Smooth muscle cell (in vitro differentiated cells): ENCODE data around the gene ALDH1B1. TPM values are rescaled to one million over a fixed set of nuclear protein-coding genes. Genes with fewer than 3 reads are reported as not detected.

Experiments used
- DNase-seq: peaks from one replicate; lab custom pipeline; 2025; ENCODE audit not compliant: unreplicated experiment; lab: John Stamatoyannopoulos, UW
- H2AFZ ChIP-seq: fragments of 200-600 bp; sonication (generic); 2 replicates; pipeline ENCODE4 v1.6.0; 2016; ENCODE audit warnings: antibody characterized with exemption, low read depth, mild to moderate bottlenecking
- H3F3A ChIP-seq: fragments of 200-600 bp; sonication (generic); 2 replicates; pipeline ENCODE4 v1.6.0; 2017; ENCODE audit warnings: antibody characterized with exemption, low read depth
- H3K27ac ChIP-seq: fragments of 200-600 bp; sonication (generic); 2 replicates; pipeline ENCODE4 v1.5.1; 2016; ENCODE audit warnings: low read depth, mild to moderate bottlenecking
- H3K27me3 ChIP-seq: fragments of 200-600 bp; sonication (generic); 2 replicates; pipeline ENCODE4 v1.6.1; 2016; ENCODE audit warnings: low read depth, mild to moderate bottlenecking
- H3K36me3 ChIP-seq: fragments of 200-600 bp; sonication (generic); 2 replicates; pipeline ENCODE4 v1.5.1; 2016; ENCODE audit warnings: low read depth
- H3K4me1 ChIP-seq: fragments of 200-600 bp; sonication (generic); 2 replicates; pipeline ENCODE4 v1.5.1; 2016; ENCODE audit warnings: low read depth
- H3K4me2 ChIP-seq: fragments of 200-600 bp; sonication (generic); 2 replicates; pipeline ENCODE4 v1.6.0; 2016; ENCODE audit warnings: mild to moderate bottlenecking
- H3K4me3 ChIP-seq: fragments of 200-600 bp; sonication (generic); 2 replicates; pipeline ENCODE4 v1.5.1; 2016; ENCODE audit warnings: mild to moderate bottlenecking
- H3K79me2 ChIP-seq: fragments of 200-600 bp; sonication (generic); 2 replicates; pipeline ENCODE4 v1.6.0; 2016; ENCODE audit warnings: low read depth, mild to moderate bottlenecking
- H3K9ac ChIP-seq: fragments of 200-600 bp; sonication (generic); 2 replicates; pipeline ENCODE4 v1.6.0; 2016; ENCODE audit warnings: low read depth
- H3K9me3 ChIP-seq: fragments of 200-600 bp; sonication (generic); replicated peaks from 2 replicates; pipeline ENCODE4 v1.5.1; 2016; ENCODE audit warnings: low read depth
- H4K20me1 ChIP-seq: fragments of 200-600 bp; sonication (generic); 2 replicates; pipeline ENCODE4 v1.6.0; 2016; ENCODE audit warnings: low read depth
- CTCF ChIP-seq: fragments of 200-600 bp; sonication (generic); IDR thresholded peaks from 2 replicates; pipeline ENCODE4 v1.5.1; 2017; ENCODE audit warnings: borderline replicate concordance, mild to moderate bottlenecking, antibody characterized with exemption; ENCODE audit not compliant: insufficient read depth, poor library complexity, severe bottlenecking
- WGBS: methylation state at CpG from one replicate; pipeline ENCODE4 v1.1.7; 2016; ENCODE audit warnings: low lambda C conversion rate; 5-methylcytosine and 5-hydroxymethylcytosine counted together
- polyA plus RNA-seq: library from polyadenylated mRNA; unstranded; fragments of >200 nt; fragmentation: Nextera tagmentation; extraction: Ambion mirVana; gene quantifications from 2 replicates; pipeline ENCODE4 v1.2.1, GENCODE V29; 2016
- total RNA-seq: library from RNA; depleted of rRNA; stranded (reverse); fragments of >200 nt; gene quantifications from 2 replicates; pipeline ENCODE4 v1.2.3, GENCODE V29; 2014

Gene ALDH1B1
- total and polyA plus RNA-seq, 2 experiments from 2014 or later = 25.3 to 31.9 TPM

- 83% methylated on average over 11 of the region's 11 CpGs for WGBS
Measured at GRCh38 chr9:38445154-38446043, 52.9 kb downstream of the ALDH1B1 start.

GRCh38 chr9:38447703-38448102 is 55.2 kb downstream of the ALDH1B1 start:
- H3K79me2 ChIP-seq = no peaks in the 10 kb centered on the region
- no peaks in the 10 kb centered on the region for H3K4me1 ChIP-seq
- TF ChIP-seq CTCF = no peak
- no peak overlapping the region for H3K27ac ChIP-seq
- H3F3A ChIP-seq = no peaks in the 10 kb centered on the region
- H2AFZ ChIP-seq = no peak overlapping the region
- DNase-seq = no peak
- H3K9ac ChIP-seq = no peak overlapping the region
- H3K4me3 ChIP-seq = no peak overlapping the region
- H3K36me3 ChIP-seq = no peaks in the 10 kb centered on the region
- no peaks in the 10 kb centered on the region for H3K9me3 ChIP-seq
- no peaks in the 10 kb centered on the region for H4K20me1 ChIP-seq
- WGBS = 50% methylated on average over 1 of the region's 1 CpG
- peaks cover 16% of the 10 kb centered on the region for H3K27me3 ChIP-seq
- no peak overlapping the region for H3K4me2 ChIP-seq

More at GRCh38 chr9:38445154-38446043, 52.9 kb downstream of the ALDH1B1 start:
- Histone ChIP-seq H3K27me3 (peaks cover 16% of the 10 kb centered on the region), H3K4me1 (no peaks in the 10 kb centered on the region), H2AFZ (no peak overlapping the region), H3K36me3 (no peaks in the 10 kb centered on the region), H3K9ac (no peak overlapping the region), H3K4me3 (no peak overlapping the region), H3K9me3 (no peaks in the 10 kb centered on the region), H3F3A (no peaks in the 10 kb centered on the region), H3K79me2 (no peaks in the 10 kb centered on the region), H4K20me1 (no peaks in the 10 kb centered on the region), H3K27ac (no peak overlapping the region), H3K4me2 (no peak overlapping the region)
- no peak for DNase-seq
- TF ChIP-seq CTCF = no peak

Other genes starting within 250 kb of the ALDH1B1 start
- 7.9 and 9.4 TPM in 2 replicates for gene IGFBPL1, start 31.8 kb downstream of the ALDH1B1 start, total RNA-seq
- gene IGFBPL1, start 31.8 kb downstream of the ALDH1B1 start, polyA plus RNA-seq = 2.1 and 2.9 TPM in 2 replicates
- gene ANKRD18A, start 227.9 kb downstream of the ALDH1B1 start, total RNA-seq = 0.18 TPM in 1 of 2 replicates, not detected in the other
- 0.17 TPM in 1 of 2 replicates, not detected in the other for gene ANKRD18A, start 227.9 kb downstream of the ALDH1B1 start, polyA plus RNA-seq